Epithelial cell of proximal tubule (primary cell): ENCODE measurements around the gene SPC25. TPM values are rescaled to one million over a fixed set of nuclear protein-coding genes. Genes with fewer than 3 reads are reported as not detected.
"Not testable (repeated sequence)": the region's sequence is repeated elsewhere in the genome, so short reads cannot be mapped to it uniquely, and the experiment has no call there.

Experiments used
- DNase-seq: peaks from one replicate; pipeline ENCODE4 v3.0.0-alpha.2; 2011; ENCODE audit warnings: low read depth
- H3K4me3 ChIP-seq: 2 replicates; pipeline ENCODE4 v1.5.1; 2011; ENCODE audit warnings: low read depth, mild to moderate bottlenecking, low read length
- CTCF ChIP-seq: conservative IDR thresholded peaks from 2 replicates; pipeline ENCODE4 v1.5.1; 2012; ENCODE audit warnings: low read depth, mild to moderate bottlenecking, low read length
- total RNA-seq: library from RNA; depleted of rRNA; stranded (reverse); fragments of >200 nt; gene quantifications from 2 replicates; pipeline ENCODE4 v1.2.3, GENCODE V29; 2015

Gene SPC25
- 39.7 and 42.1 TPM in 2 replicates for total RNA-seq

- no peak for TF ChIP-seq CTCF
- peak within 1 kb of the TSS; percentile 85 for H3K4me3 ChIP-seq
- DNase-seq, result peak; percentile 36
These were observed at the start of gene SPC25 for GRCh38 chr2:168890006-168890782. Gene SPC25, minus strand, starts transcription at chr2:168890430. Its CDS starts 911 bp downstream, at chr2:168889519.

- TF ChIP-seq CTCF, result no peak
- DNase-seq, result no peak
- no peak overlapping the region for H3K4me3 ChIP-seq
These were observed 49.7 kb upstream of the SPC25 start for GRCh38 chr2:168939918-168940317.

- DNase-seq, result no peak
- no peak overlapping the region for H3K4me3 ChIP-seq
These were observed 48.8 kb upstream of the SPC25 start for GRCh38 chr2:168939061-168939460.

GRCh38 chr2:168935810-168936581, 45.8 kb upstream of the SPC25 start:
- TF ChIP-seq CTCF, result no peak
- H3K4me3 ChIP-seq, result no peak overlapping the region
- DNase-seq, result peak; percentile 36

More at GRCh38 chr2:168939061-168939460, 48.8 kb upstream of the SPC25 start:
- TF ChIP-seq CTCF, result no peak

GRCh38 chr2:168934826-168935225, 44.6 kb upstream of the SPC25 start:
- peak; percentile 49 for DNase-seq
- no peak for TF ChIP-seq CTCF

GRCh38 chr2:168932174-168932573, 41.9 kb upstream of the SPC25 start:
- not testable (repeated sequence) for H3K4me3 ChIP-seq, DNase-seq

More at GRCh38 chr2:168934826-168935225, 44.6 kb upstream of the SPC25 start:
- H3K4me3 ChIP-seq, result no peak overlapping the region

- DNase-seq, result no peak
- no peak for TF ChIP-seq CTCF
- no peak overlapping the region for H3K4me3 ChIP-seq
These were observed 40.0 kb upstream of the SPC25 start for GRCh38 chr2:168930242-168930641.
